ENCODE data around the gene TMEM50B.

GRCh38 chr21:33452362-33452761 is 27.4 kb downstream of the TMEM50B start:
- TF ChIP-seq EZH2phosphoT487 (IDR thresholded peaks at IDR 0.05; ENCODE audit: low read depth, severe bottlenecking, unreplicated experiment) (no peak), CTCF (IDR thresholded peaks at IDR 0.05; ENCODE audit: poor library complexity) (no peak), EZH2 (IDR thresholded peaks at IDR 0.05; ENCODE audit: borderline replicate concordance) (no peak)

Data from hepatocyte (in vitro differentiated cells).